ENCODE measurements around the gene RBBP8NL.

The RBBP8NL gene

GRCh38 chr20:62461157-62461556, 33.8 kb upstream of the RBBP8NL start:
- no peak for DNase-seq

- DNase-seq: no peak
Observed at GRCh38 chr20:62460678-62461077, 33.3 kb upstream of the RBBP8NL start.

- DNase-seq: no peak
Observed at GRCh38 chr20:62459488-62459887, 32.1 kb upstream of the RBBP8NL start.

- no peak for DNase-seq
Observed at GRCh38 chr20:62458275-62459251, 31.2 kb upstream of the RBBP8NL start.

GRCh38 chr20:62457831-62458230, 30.5 kb upstream of the RBBP8NL start:
- DNase-seq: no peak

- no peak for DNase-seq
Observed at GRCh38 chr20:62457098-62457497, 29.8 kb upstream of the RBBP8NL start.

- no peak for DNase-seq
Observed at GRCh38 chr20:62455929-62456328, 28.6 kb upstream of the RBBP8NL start.

- no peak for DNase-seq
Observed at GRCh38 chr20:62454904-62455636, 27.7 kb upstream of the RBBP8NL start.

GRCh38 chr20:62453186-62453808, 26.0 kb upstream of the RBBP8NL start:
- DNase-seq: no peak

- no peak for DNase-seq
Observed at GRCh38 chr20:62452475-62453095, 25.2 kb upstream of the RBBP8NL start.

GRCh38 chr20:62451970-62452369, 24.6 kb upstream of the RBBP8NL start:
- DNase-seq: no peak

- no peak for DNase-seq
Observed at GRCh38 chr20:62451156-62451767, 23.9 kb upstream of the RBBP8NL start.

GRCh38 chr20:62449951-62450691, 22.8 kb upstream of the RBBP8NL start:
- no peak for DNase-seq

GRCh38 chr20:62448788-62449187, 21.4 kb upstream of the RBBP8NL start:
- DNase-seq: no peak

GRCh38 chr20:62448038-62448437, 20.7 kb upstream of the RBBP8NL start:
- no peak for DNase-seq

GRCh38 chr20:62446888-62447869, 19.8 kb upstream of the RBBP8NL start:
- no peak for DNase-seq

- DNase-seq: no peak
Observed at GRCh38 chr20:62446481-62446880, 19.1 kb upstream of the RBBP8NL start.

- no peak for DNase-seq
Observed at GRCh38 chr20:62445553-62446340, 18.4 kb upstream of the RBBP8NL start.

- DNase-seq: no peak
Observed at GRCh38 chr20:62444286-62444685, 16.9 kb upstream of the RBBP8NL start.
